Measurements from ENCODE around the gene GBP3.

GRCh38 chr1:88985692-88986091, 37.0 kb downstream of the GBP3 start:
- TF ChIP-seq, protein P1, sequence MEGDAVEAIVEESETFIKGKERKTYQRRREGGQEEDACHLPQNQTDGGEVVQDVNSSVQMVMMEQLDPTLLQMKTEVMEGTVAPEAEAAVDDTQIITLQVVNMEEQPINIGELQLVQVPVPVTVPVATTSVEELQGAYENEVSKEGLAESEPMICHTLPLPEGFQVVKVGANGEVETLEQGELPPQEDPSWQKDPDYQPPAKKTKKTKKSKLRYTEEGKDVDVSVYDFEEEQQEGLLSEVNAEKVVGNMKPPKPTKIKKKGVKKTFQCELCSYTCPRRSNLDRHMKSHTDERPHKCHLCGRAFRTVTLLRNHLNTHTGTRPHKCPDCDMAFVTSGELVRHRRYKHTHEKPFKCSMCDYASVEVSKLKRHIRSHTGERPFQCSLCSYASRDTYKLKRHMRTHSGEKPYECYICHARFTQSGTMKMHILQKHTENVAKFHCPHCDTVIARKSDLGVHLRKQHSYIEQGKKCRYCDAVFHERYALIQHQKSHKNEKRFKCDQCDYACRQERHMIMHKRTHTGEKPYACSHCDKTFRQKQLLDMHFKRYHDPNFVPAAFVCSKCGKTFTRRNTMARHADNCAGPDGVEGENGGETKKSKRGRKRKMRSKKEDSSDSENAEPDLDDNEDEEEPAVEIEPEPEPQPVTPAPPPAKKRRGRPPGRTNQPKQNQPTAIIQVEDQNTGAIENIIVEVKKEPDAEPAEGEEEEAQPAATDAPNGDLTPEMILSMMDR (IDR thresholded peaks at IDR 0.05), result no peak
- no peak for TF ChIP-seq POLR2A (IDR thresholded peaks at IDR 0.05)
